Measurements from ENCODE around the gene ACTN2. TPM values are rescaled to one million over a fixed set of nuclear protein-coding genes. Genes with fewer than 3 reads are reported as not detected.

The ACTN2 gene
- total RNA-seq, 4 donors from 2014 or later = 0.06 to 0.20 TPM; not detected in 2

GRCh38 chr1:236670060-236670459, 16.2 kb upstream of the ACTN2 start:
- WGBS, 2 donors = 67 to 75% methylated on average over 7 of the region's 7 CpGs
- DNase-seq (ENCODE audit: low spot score in 2 of 2) = no peak
- intact Hi-C loops (cut with DNase I; ENCODE audit: low total_unique reads) = no loop called here
- no peak for TF ChIP-seq CTCF (IDR thresholded peaks at IDR 0.05)
- TF ChIP-seq POLR2A (IDR thresholded peaks at IDR 0.05) = no peak
- no peak overlapping the region for H3K4me3 ChIP-seq (ENCODE audit: low read depth, poor library complexity, severe bottlenecking)

DNA sequence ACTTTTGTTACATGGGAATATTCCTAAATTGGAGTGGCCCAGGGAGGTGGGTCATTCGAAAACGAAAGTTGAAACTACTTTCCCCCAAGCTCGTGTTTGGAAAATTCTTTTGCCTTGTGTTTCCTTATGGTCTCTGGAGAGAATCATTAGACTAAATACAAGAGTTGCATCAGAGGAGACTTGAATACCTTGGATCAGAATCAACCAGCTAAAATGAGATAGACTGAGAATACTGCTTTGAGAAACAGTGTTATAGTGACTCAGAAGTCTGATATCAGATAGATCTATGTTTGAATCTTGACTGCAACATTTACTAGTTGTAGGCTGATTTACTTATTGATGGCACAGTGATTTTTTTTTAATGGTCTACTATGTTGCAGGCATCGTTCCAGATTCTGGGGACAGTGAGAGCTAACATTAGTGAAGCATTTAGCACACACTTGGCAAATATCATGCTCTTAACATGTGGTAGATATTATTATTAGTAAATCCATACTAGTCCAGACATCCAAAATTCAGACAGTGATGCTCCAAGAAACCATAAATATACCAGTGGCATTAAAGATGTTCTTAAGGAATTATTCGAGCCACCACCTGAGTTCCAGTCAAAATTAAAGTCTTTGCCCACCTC, 12.9 kb upstream of the ACTN2 start:
- H3K4me3 ChIP-seq (ENCODE audit: low read depth, poor library complexity, severe bottlenecking) = no peak overlapping the region
- DNase-seq (ENCODE audit: low spot score in 2 of 2) = no peak
- intact Hi-C loops (cut with DNase I; ENCODE audit: low total_unique reads) = no loop called here
- 45 to 59% methylated on average over 5 of the region's 5 CpGs for WGBS, 2 donors
- TF ChIP-seq CTCF (IDR thresholded peaks at IDR 0.05) (no peak), POLR2A (IDR thresholded peaks at IDR 0.05) (no peak)

DNA sequence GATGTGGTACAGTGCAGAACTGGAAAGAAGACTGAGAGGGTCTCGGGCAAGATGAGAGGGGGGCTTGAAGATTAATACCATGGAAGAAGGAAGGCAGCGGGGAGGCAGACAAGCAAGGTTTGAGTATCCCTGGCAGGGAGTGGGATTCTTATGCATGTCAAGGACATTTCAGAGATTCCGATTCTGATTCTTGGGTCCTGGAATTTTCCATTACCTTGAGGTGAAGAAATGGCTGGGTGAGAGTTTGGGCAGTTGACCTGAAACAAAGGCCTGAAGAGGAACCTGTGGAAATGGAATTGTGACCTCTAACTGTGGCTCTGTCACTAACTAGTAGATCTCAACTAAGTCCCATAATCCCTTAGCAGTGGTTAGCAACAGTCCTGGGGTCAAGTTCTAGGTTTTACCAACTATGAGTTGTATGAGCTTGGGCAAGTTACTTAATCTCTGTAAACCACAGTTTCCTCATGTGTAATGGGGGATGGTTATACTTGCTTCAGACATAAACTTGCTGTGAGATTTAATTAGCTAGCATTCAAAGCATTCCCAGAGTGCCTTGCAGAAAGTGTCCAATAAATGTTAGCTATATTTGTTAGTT, 8.6 kb upstream of the ACTN2 start:
- no peak overlapping the region for H3K4me3 ChIP-seq (ENCODE audit: low read depth, poor library complexity, severe bottlenecking)
- intact Hi-C loops (cut with DNase I; ENCODE audit: low total_unique reads) = no loop called here
- no peak for TF ChIP-seq POLR2A (IDR thresholded peaks at IDR 0.05)
- no peak for TF ChIP-seq CTCF (IDR thresholded peaks at IDR 0.05)
- 73 to 78% methylated on average over 3 of the region's 3 CpGs for WGBS, 2 donors
- DNase-seq (ENCODE audit: low spot score in 2 of 2) = no peak

- 54 to 55% methylated on average over 3 of the region's 3 CpGs for WGBS, 2 donors
- intact Hi-C loops (cut with DNase I; ENCODE audit: low total_unique reads) = no loop called here
- TF ChIP-seq CTCF (IDR thresholded peaks at IDR 0.05) (no peak), POLR2A (IDR thresholded peaks at IDR 0.05) (no peak)
- no peak overlapping the region for H3K4me3 ChIP-seq (ENCODE audit: low read depth, poor library complexity, severe bottlenecking)
- DNase-seq (ENCODE audit: low spot score in 2 of 2) = no peak
Observed at GRCh38 chr1:236681219-236681618, 5.1 kb upstream of the ACTN2 start.

- 61 to 63% methylated on average over 12 of the region's 12 CpGs for WGBS, 2 donors
- intact Hi-C loops (cut with DNase I; ENCODE audit: low total_unique reads) = no loop called here
- H3K4me3 ChIP-seq (ENCODE audit: low read depth, poor library complexity, severe bottlenecking) = no peak overlapping the region
- TF ChIP-seq CTCF (IDR thresholded peaks at IDR 0.05) = no peak
- no peak for TF ChIP-seq POLR2A (IDR thresholded peaks at IDR 0.05)
- DNase-seq (ENCODE audit: low spot score in 2 of 2) = no peak
Observed at GRCh38 chr1:236685205-236685916, 938 bp upstream of the ACTN2 start.
